ENCODE data around the gene SBF2.

Gene SBF2

DNA sequence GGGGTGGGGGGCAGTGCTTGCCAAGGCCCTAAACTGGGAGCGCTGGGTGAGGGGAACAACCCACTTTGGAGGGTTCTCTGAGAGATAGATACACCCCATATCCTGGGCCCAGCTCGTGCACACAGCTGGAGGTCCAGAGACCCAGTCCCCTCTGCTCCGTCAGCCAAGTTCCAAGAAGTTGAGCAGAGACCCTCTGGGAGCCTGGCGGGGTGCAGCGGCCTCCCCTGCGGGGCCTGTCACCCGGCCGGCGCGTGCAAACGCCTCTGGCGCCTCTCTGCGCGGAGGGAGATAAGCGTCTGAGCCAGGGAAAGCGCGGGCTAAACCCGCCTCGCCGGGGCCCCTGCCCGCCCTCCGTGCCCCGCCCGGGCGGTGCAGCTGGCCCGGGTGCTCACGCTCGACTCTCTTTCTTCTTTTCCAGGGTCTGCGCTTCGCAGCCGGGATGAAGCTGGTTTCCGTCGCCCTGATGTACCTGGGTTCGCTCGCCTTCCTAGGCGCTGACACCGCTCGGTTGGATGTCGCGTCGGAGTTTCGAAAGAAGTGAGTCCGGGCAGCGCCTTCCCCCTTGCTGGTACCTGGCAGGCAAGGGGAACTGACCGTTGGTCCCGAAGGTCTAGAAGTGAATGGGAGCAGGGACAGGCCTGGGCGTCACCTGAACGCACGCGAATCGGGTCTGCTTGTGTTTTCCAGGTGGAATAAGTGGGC, 11.4 kb upstream of the SBF2 start:
- Histone ChIP-seq H3K36me3 (replicated peaks; ENCODE audit: low read depth, low read length) (no peaks in the 10 kb centered on the region), H3K4me3 (ENCODE audit: low read length) (peak overlapping the region; percentile 78), H3K79me2 (ENCODE audit: low read length) (no peaks in the 10 kb centered on the region), H3K9ac (ENCODE audit: low read length) (no peak overlapping the region; the same call in 1 of the 2 replicates), H3K27me3 (ENCODE audit: low read depth, low read length) (peaks cover 85% of the 10 kb centered on the region), H2AFZ (ENCODE audit: low read depth, low read length) (no peak overlapping the region), H3K4me1 (ENCODE audit: low read length) (peaks cover 43% of the 10 kb centered on the region), H4K20me1 (ENCODE audit: insufficient read depth, low read length) (no peaks in the 10 kb centered on the region), H3K27ac (ENCODE audit: low read length) (no peak overlapping the region), H3K4me2 (ENCODE audit: low read length) (peak overlapping the region; percentile 61), H3K9me3 (ENCODE audit: insufficient read depth, low read length) (no peaks in the 10 kb centered on the region)
- no peak for TF ChIP-seq EZH2phosphoT487 (IDR thresholded peaks at IDR 0.05; ENCODE audit: low read depth)
- TF ChIP-seq, protein P1, sequence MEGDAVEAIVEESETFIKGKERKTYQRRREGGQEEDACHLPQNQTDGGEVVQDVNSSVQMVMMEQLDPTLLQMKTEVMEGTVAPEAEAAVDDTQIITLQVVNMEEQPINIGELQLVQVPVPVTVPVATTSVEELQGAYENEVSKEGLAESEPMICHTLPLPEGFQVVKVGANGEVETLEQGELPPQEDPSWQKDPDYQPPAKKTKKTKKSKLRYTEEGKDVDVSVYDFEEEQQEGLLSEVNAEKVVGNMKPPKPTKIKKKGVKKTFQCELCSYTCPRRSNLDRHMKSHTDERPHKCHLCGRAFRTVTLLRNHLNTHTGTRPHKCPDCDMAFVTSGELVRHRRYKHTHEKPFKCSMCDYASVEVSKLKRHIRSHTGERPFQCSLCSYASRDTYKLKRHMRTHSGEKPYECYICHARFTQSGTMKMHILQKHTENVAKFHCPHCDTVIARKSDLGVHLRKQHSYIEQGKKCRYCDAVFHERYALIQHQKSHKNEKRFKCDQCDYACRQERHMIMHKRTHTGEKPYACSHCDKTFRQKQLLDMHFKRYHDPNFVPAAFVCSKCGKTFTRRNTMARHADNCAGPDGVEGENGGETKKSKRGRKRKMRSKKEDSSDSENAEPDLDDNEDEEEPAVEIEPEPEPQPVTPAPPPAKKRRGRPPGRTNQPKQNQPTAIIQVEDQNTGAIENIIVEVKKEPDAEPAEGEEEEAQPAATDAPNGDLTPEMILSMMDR (IDR thresholded peaks at IDR 0.05; ENCODE audit: low read depth, low read length): no peak

DNA sequence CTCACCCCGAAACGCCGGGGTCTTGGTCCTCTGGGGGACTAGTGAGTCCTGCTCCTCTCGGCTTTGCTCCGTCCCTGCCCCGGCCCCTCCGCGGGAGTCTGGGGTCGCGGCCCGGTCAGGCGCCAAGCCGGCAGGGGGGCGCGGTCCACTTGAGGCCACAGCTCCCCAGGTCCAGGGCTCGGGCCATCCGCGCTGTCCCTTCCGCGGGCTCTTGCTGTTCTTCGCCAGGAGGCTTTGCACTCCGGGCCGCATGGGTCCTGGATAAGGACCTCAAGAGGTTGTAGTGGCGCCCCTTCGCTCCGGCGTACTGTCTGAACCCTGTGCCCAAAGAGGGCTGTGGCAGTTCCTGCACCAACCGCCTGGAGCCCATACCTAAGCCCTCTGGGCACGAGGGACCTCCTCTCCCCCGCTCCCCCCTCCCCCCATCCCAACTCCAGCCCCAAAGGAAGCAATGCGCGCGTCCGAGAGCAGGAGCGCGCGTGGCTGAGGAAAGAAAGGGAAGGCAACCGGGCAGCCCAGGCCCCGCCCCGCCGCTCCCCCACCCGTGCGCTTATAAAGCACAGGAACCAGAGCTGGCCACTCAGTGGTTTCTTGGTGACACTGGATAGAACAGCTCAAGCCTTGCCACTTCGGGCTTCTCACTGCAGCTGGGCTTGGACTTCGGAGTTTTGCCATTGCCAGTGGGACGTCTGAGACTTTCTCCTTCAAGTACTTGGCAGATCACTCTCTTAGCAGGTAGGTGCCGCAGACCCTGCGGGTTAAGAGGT, 10.7 kb upstream of the SBF2 start, which contains the start of gene ADM:
TSS of gene ADM (plus strand) at position 579 of the 767 bp plus-strand sequence. CDS start 628 bp downstream, outside the sequence.
- H3K9me3 ChIP-seq (ENCODE audit: insufficient read depth, low read length): no peaks in the 10 kb centered on the region
- H3K27me3 ChIP-seq (ENCODE audit: low read depth, low read length): peaks cover 84% of the 10 kb centered on the region
- peaks cover 36% of the 10 kb centered on the region for H3K4me1 ChIP-seq (ENCODE audit: low read length)
- peak within 1 kb of the TSS; percentile 25 for H3K9ac ChIP-seq (ENCODE audit: low read length)
- no peak within 1 kb of the TSS for H2AFZ ChIP-seq (ENCODE audit: low read depth, low read length)
- H3K27ac ChIP-seq (ENCODE audit: low read length): no peak within 1 kb of the TSS
- H3K4me3 ChIP-seq (ENCODE audit: low read length): peak within 1 kb of the TSS; percentile 78
- H3K79me2 ChIP-seq (ENCODE audit: low read length): no peaks in the 10 kb centered on the region
- TF ChIP-seq EZH2phosphoT487 (IDR thresholded peaks at IDR 0.05; ENCODE audit: low read depth): no peak
- TF ChIP-seq, protein P1 (IDR thresholded peaks at IDR 0.05; ENCODE audit: low read depth, low read length): peak; percentile 48
- no peaks in the 10 kb centered on the region for H4K20me1 ChIP-seq (ENCODE audit: insufficient read depth, low read length)
- peak within 1 kb of the TSS; percentile 61 for H3K4me2 ChIP-seq (ENCODE audit: low read length)
- no peaks in the 10 kb centered on the region for H3K36me3 ChIP-seq (replicated peaks; ENCODE audit: low read depth, low read length)

DNA sequence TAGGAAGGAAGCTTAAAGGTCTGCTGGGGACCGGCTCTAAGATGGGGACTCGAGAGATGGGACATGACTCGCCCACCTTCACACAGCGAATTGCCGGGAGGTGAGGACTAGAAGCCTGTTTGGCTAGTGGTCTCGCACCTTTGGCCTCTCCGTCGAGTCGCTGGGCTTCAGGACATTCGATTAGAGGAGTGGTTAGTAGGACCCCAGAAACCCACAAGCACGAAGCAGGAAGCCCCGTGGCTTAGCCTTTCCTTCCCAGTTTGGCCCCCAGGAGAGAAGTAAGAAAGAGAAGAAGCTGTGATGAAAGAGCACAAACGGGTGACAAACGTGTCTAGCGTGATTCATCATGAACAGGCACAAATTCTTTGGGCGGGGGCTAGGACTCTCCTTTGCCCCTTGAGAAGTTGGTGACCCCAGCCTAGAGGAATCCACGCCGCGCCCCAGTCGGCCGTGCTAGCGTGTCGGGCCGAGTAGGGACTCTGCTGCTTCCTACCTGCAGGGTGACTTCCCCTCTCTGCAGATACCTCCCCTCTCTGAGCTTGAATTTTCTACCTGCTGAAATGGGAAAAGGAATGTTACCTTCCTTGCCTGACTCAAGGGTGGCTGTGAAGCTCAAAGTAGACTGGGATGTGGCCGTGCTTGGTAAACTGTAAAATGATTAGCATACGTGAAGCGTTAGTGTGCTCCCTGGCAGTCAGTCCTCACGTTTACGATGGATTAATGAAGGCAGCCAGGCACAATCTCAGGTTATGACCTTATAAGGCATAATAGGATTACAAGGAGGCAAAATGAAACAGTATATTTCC, 9.7 kb upstream of the SBF2 start:
- H3K27ac ChIP-seq (ENCODE audit: low read length): no peak overlapping the region
- H3K36me3 ChIP-seq (replicated peaks; ENCODE audit: low read depth, low read length): no peaks in the 10 kb centered on the region
- H3K4me1 ChIP-seq (ENCODE audit: low read length): peaks cover 35% of the 10 kb centered on the region
- H3K27me3 ChIP-seq (ENCODE audit: low read depth, low read length): peaks cover 81% of the 10 kb centered on the region
- H2AFZ ChIP-seq (ENCODE audit: low read depth, low read length): no peak overlapping the region
- H3K4me2 ChIP-seq (ENCODE audit: low read length): peak overlapping the region; percentile 61
- H3K4me3 ChIP-seq (ENCODE audit: low read length): peak overlapping the region; percentile 78
- no peaks in the 10 kb centered on the region for H4K20me1 ChIP-seq (ENCODE audit: insufficient read depth, low read length)
- no peaks in the 10 kb centered on the region for H3K79me2 ChIP-seq (ENCODE audit: low read length)
- H3K9ac ChIP-seq (ENCODE audit: low read length): peak overlapping the region; percentile 25; the same call in 1 of the 2 replicates
- no peaks in the 10 kb centered on the region for H3K9me3 ChIP-seq (ENCODE audit: insufficient read depth, low read length)
- TF ChIP-seq, protein P1 (IDR thresholded peaks at IDR 0.05; ENCODE audit: low read depth, low read length): no peak
- TF ChIP-seq EZH2phosphoT487 (IDR thresholded peaks at IDR 0.05; ENCODE audit: low read depth): peak; percentile 31; the same call in 1 of the 2 replicates
